Transverse colon (tissue), 4 donors: ENCODE results near the gene HS2ST1. TPM values are rescaled to one million over a fixed set of nuclear protein-coding genes. Genes with fewer than 3 reads are reported as not detected.

Experiments used
- DNase-seq: peaks from one replicate; pipeline ENCODE4 v3.0.0-alpha.2; 2019
- H3K27ac ChIP-seq, 4 donors: fragments of 200-600 bp; sonication (generic); 2 replicates each; pipeline ENCODE4 v1.5.1; 2016 to 2018; ENCODE audit warnings: inconsistent platforms in 4 of 4
- H3K27me3 ChIP-seq: fragments of 200-600 bp; sonication (generic); 2 replicates; pipeline ENCODE4 v1.5.1; 2017; ENCODE audit warnings: inconsistent platforms
- H3K36me3 ChIP-seq, 4 donors: fragments of 200-600 bp; sonication (generic); 2 replicates each; pipeline ENCODE4 v1.5.1; 2017 to 2019; ENCODE audit warnings: inconsistent platforms in 4 of 4
- H3K4me1 ChIP-seq, 4 donors: fragments of 200-600 bp; sonication (generic); 2 replicates each; pipeline ENCODE4 v1.5.1; 2017 to 2020; ENCODE audit warnings: inconsistent platforms in 4 of 4
- H3K4me3 ChIP-seq, 4 donors: fragments of 200-600 bp; sonication (generic); 1 replicate in 1 of 4; 2 replicates in 3 of 4; pipeline versions ENCODE4 v1.5.1 to v1.6.1; 2017 to 2019; ENCODE audit warnings: inconsistent platforms in 4 of 4
- H3K9me3 ChIP-seq, 2 donors: fragments of 200-600 bp; sonication (generic); 2 replicates each; pipeline ENCODE4 v1.5.1; 2017 to 2019; ENCODE audit warnings: inconsistent platforms in 2 of 2
- CTCF ChIP-seq, 5 experiments: fragments of 200-600 bp in 3 of 5; fragments of 450-650 bp in 2 of 5; sonication (generic) in 3 of 5; IDR thresholded peaks; 1 replicate in 2 of 5; 2 replicates in 3 of 5; pipeline ENCODE4 v1.5.1; 2016 to 2017; ENCODE audit warnings: antibody characterized with exemption in 5 of 5, inconsistent platforms in 3 of 5, mild to moderate bottlenecking in 2 of 5, moderate library complexity in 1 of 5
- EP300 ChIP-seq: sonication (generic); formaldehyde crosslinking; IDR thresholded peaks from one replicate; pipeline ENCODE4 v1.6.1; 2017; ENCODE audit warnings: antibody characterized with exemption, low read depth
- POLR2A ChIP-seq: fragments of 450-650 bp; IDR thresholded peaks from one replicate; pipeline ENCODE4 v1.6.1; 2016; ENCODE audit warnings: antibody characterized with exemption, mild to moderate bottlenecking, moderate library complexity
- POLR2AphosphoS5 ChIP-seq, 3 donors: sonication (generic); formaldehyde crosslinking; IDR thresholded peaks; one replicate each; pipeline ENCODE4 v1.6.1; 2016; ENCODE audit warnings: antibody characterized with exemption in 3 of 3
- WGBS, 2 donors: methylation state at CpG; one replicate each; pipeline ENCODE4 v1.1.5; 2018; ENCODE audit warnings: low coverage in 1 of 2; 5-methylcytosine and 5-hydroxymethylcytosine counted together
- in situ Hi-C, 4 donors: fragments of 200-750 bp; cut with MboI; loops; one replicate each; pipeline versions ENCODE4 v1.15.0 to v1.15.1; 2017; ENCODE audit warnings: low sequenced_read_pairs in 3 of 4, low pct_ligation_motif_present in 1 of 4, low pct_unique_long_range_greater_than_20kb in 1 of 4
- intact Hi-C: fragments of 100-400 bp; cut with DNase I; formaldehyde crosslinking; loops from one replicate; pipeline ENCODE4 v1.15.1; 2023; ENCODE audit warnings: low total_unique reads
- total RNA-seq, 4 donors: library from RNA; depleted of rRNA; stranded (reverse); fragments of >200 nt; gene quantifications; one replicate each; pipeline ENCODE4 v1.1.0, GENCODE V29; 2016

The HS2ST1 gene
- total RNA-seq, 4 donors from 2014 or later: 1.9 to 17.1 (median 9.9) TPM

- Histone ChIP-seq H3K4me3 (no peak overlapping the region), H3K9me3 (no peaks in the 10 kb centered on the region), H3K36me3 (peaks cover 0 to 8% (median 0%) of the 10 kb centered on the region in 4 donors), H3K4me1 (no peaks in the 10 kb centered on the region), H3K27ac (no peak overlapping the region), H3K27me3 (no peaks in the 10 kb centered on the region)
- in situ Hi-C loops (no loop called here), intact Hi-C loops (no loop called here)
- no peak for TF ChIP-seq POLR2A
- no peak for TF ChIP-seq CTCF (IDR thresholded peaks at IDR 0.05)
- no peak for TF ChIP-seq EP300
- TF ChIP-seq POLR2AphosphoS5 (IDR thresholded peaks at IDR 0.05): no peak
- DNase-seq: no peak
- WGBS, 2 donors: 79 to 87% methylated on average over 3 of the region's 3 CpGs
Measured at GRCh38 chr1:86871001-86871400, 43.4 kb upstream of the HS2ST1 start.

GRCh38 chr1:86872086-86872485, 42.3 kb upstream of the HS2ST1 start:
- 92 to 96% methylated on average over 2 to 8 of the region's 8 CpGs for WGBS, 2 donors
- no peaks in the 10 kb centered on the region for H3K4me1 ChIP-seq
- in situ Hi-C loops (no loop called here), intact Hi-C loops (no loop called here)
- TF ChIP-seq CTCF (IDR thresholded peaks at IDR 0.05) (no peak), EP300 (no peak), POLR2A (no peak), POLR2AphosphoS5 (IDR thresholded peaks at IDR 0.05) (no peak)
- peaks cover 0 to 14% (median 0%) of the 10 kb centered on the region in 4 donors for H3K36me3 ChIP-seq
- H3K27me3 ChIP-seq: no peaks in the 10 kb centered on the region
- H3K4me3 ChIP-seq: no peak overlapping the region
- no peak overlapping the region for H3K27ac ChIP-seq
- no peaks in the 10 kb centered on the region for H3K9me3 ChIP-seq
- no peak for DNase-seq

GRCh38 chr1:86875722-86876121, 38.7 kb upstream of the HS2ST1 start:
- TF ChIP-seq EP300 (no peak), POLR2AphosphoS5 (IDR thresholded peaks at IDR 0.05) (no peak), CTCF (IDR thresholded peaks at IDR 0.05) (no peak), POLR2A (no peak)
- in situ Hi-C loops (no loop called here), intact Hi-C loops (no loop called here)
- 96 to 100% methylated on average over 1 of the region's 1 CpG for WGBS, 2 donors
- Histone ChIP-seq H3K27me3 (no peaks in the 10 kb centered on the region), H3K36me3 (peaks cover 0 to 28% (median 4%) of the 10 kb centered on the region in 4 donors), H3K4me1 (no peaks in the 10 kb centered on the region), H3K9me3 (no peaks in the 10 kb centered on the region), H3K4me3 (no peak overlapping the region), H3K27ac (no peak overlapping the region)
- no peak for DNase-seq

- intact Hi-C loops: no loop called here
- Histone ChIP-seq H3K36me3 (no peaks in the 10 kb centered on the region), H3K4me1 (no peaks in the 10 kb centered on the region), H3K27me3 (no peaks in the 10 kb centered on the region), H3K4me3 (no peak overlapping the region), H3K9me3 (no peaks in the 10 kb centered on the region), H3K27ac (no peak overlapping the region)
- no peak for DNase-seq
- in situ Hi-C loops: no loop called here
- TF ChIP-seq EP300 (no peak), POLR2AphosphoS5 (IDR thresholded peaks at IDR 0.05) (no peak), POLR2A (no peak), CTCF (IDR thresholded peaks at IDR 0.05) (no peak)
- 87 to 95% methylated on average over 3 to 5 of the region's 5 CpGs for WGBS, 2 donors
Measured at GRCh38 chr1:86887479-86888162, 26.8 kb upstream of the HS2ST1 start.
